ENCODE data around the gene TSPEAR.
"Not testable (repeated sequence)": the region's sequence is repeated elsewhere in the genome, so short reads cannot be mapped to it uniquely, and the experiment has no call there.

The TSPEAR gene

GRCh38 chr21:44614161-44614631 lies 97.2 kb downstream of the TSPEAR start:
- no peak overlapping the region for H3K9ac ChIP-seq (ENCODE audit: low read length)
- no peaks in the 10 kb centered on the region for H3K4me1 ChIP-seq (ENCODE audit: control insufficient read depth, insufficient read depth, low read length)
- no peaks in the 10 kb centered on the region for H3K36me3 ChIP-seq (ENCODE audit: control insufficient read depth, insufficient read depth, low read length)
- H3K27me3 ChIP-seq (ENCODE audit: control insufficient read depth, insufficient read depth, low read length): no peaks in the 10 kb centered on the region
- H3K4me3 ChIP-seq (ENCODE audit: low read length): no peak overlapping the region
- no peak overlapping the region for H3K27ac ChIP-seq (ENCODE audit: low read depth, low read length)

- H3K27me3 ChIP-seq (ENCODE audit: control insufficient read depth, insufficient read depth, low read length): no peaks in the 10 kb centered on the region
These were observed 97.8 kb downstream of the TSPEAR start for GRCh38 chr21:44613386-44614155.

GRCh38 chr21:44612669-44613229 lies 98.6 kb downstream of the TSPEAR start:
- no peaks in the 10 kb centered on the region for H3K27me3 ChIP-seq (ENCODE audit: control insufficient read depth, insufficient read depth, low read length)
- no peaks in the 10 kb centered on the region for H3K36me3 ChIP-seq (ENCODE audit: control insufficient read depth, insufficient read depth, low read length)
- no peak overlapping the region for H3K4me3 ChIP-seq (ENCODE audit: low read length)
- no peak overlapping the region for H3K9ac ChIP-seq (ENCODE audit: low read length)
- H3K27ac ChIP-seq (ENCODE audit: low read depth, low read length): no peak overlapping the region
- H3K4me1 ChIP-seq (ENCODE audit: control insufficient read depth, insufficient read depth, low read length): no peaks in the 10 kb centered on the region

More at GRCh38 chr21:44613386-44614155, 97.8 kb downstream of the TSPEAR start:
- H3K9ac ChIP-seq (ENCODE audit: low read length): no peak overlapping the region
- H3K4me1 ChIP-seq (ENCODE audit: control insufficient read depth, insufficient read depth, low read length): no peaks in the 10 kb centered on the region
- H3K36me3 ChIP-seq (ENCODE audit: control insufficient read depth, insufficient read depth, low read length): no peaks in the 10 kb centered on the region
- H3K4me3 ChIP-seq (ENCODE audit: low read length): no peak overlapping the region
- H3K27ac ChIP-seq (ENCODE audit: low read depth, low read length): no peak overlapping the region

GRCh38 chr21:44612029-44612486 lies 99.3 kb downstream of the TSPEAR start, which contains the start of gene KRTAP10-8:
TSS of gene KRTAP10-8 (plus strand) at chr21:44612079. CDS start at chr21:44612101, 22 bp downstream.
- Histone ChIP-seq H3K4me1 (ENCODE audit: control insufficient read depth, insufficient read depth, low read length) (no peaks in the 10 kb centered on the region), H3K9ac (ENCODE audit: low read length) (no peak within 1 kb of the TSS), H3K27ac (ENCODE audit: low read depth, low read length) (no peak within 1 kb of the TSS), H3K36me3 (ENCODE audit: control insufficient read depth, insufficient read depth, low read length) (no peaks in the 10 kb centered on the region), H3K27me3 (ENCODE audit: control insufficient read depth, insufficient read depth, low read length) (no peaks in the 10 kb centered on the region), H3K4me3 (ENCODE audit: low read length) (no peak within 1 kb of the TSS)

GRCh38 chr21:44611551-44611950 lies 99.8 kb downstream of the TSPEAR start:
- H3K4me1 ChIP-seq (ENCODE audit: control insufficient read depth, insufficient read depth, low read length): no peaks in the 10 kb centered on the region

GRCh38 chr21:44610157-44610843 lies 101.1 kb downstream of the TSPEAR start:
- not testable (repeated sequence) for H3K27ac ChIP-seq (ENCODE audit: low read depth, low read length); H3K4me3 ChIP-seq (ENCODE audit: low read length); H3K27me3 ChIP-seq (ENCODE audit: control insufficient read depth, insufficient read depth, low read length); H3K9ac ChIP-seq (ENCODE audit: low read length); H3K4me1 ChIP-seq (ENCODE audit: control insufficient read depth, insufficient read depth, low read length); H3K36me3 ChIP-seq (ENCODE audit: control insufficient read depth, insufficient read depth, low read length)

More at GRCh38 chr21:44611551-44611950, 99.8 kb downstream of the TSPEAR start:
- no peak overlapping the region for H3K4me3 ChIP-seq (ENCODE audit: low read length)
- H3K36me3 ChIP-seq (ENCODE audit: control insufficient read depth, insufficient read depth, low read length): no peaks in the 10 kb centered on the region
- no peak overlapping the region for H3K9ac ChIP-seq (ENCODE audit: low read length)
- no peaks in the 10 kb centered on the region for H3K27me3 ChIP-seq (ENCODE audit: control insufficient read depth, insufficient read depth, low read length)
- no peak overlapping the region for H3K27ac ChIP-seq (ENCODE audit: low read depth, low read length)

- Histone ChIP-seq H3K9ac (ENCODE audit: low read length) (no peak overlapping the region), H3K4me3 (ENCODE audit: low read length) (no peak overlapping the region), H3K4me1 (ENCODE audit: control insufficient read depth, insufficient read depth, low read length) (no peaks in the 10 kb centered on the region), H3K36me3 (ENCODE audit: control insufficient read depth, insufficient read depth, low read length) (no peaks in the 10 kb centered on the region), H3K27ac (ENCODE audit: low read depth, low read length) (no peak overlapping the region), H3K27me3 (ENCODE audit: control insufficient read depth, insufficient read depth, low read length) (no peaks in the 10 kb centered on the region)
These were observed 102.2 kb downstream of the TSPEAR start for GRCh38 chr21:44609193-44609592.

- Histone ChIP-seq H3K4me3 (ENCODE audit: low read length) (no peak overlapping the region), H3K27ac (ENCODE audit: low read depth, low read length) (no peak overlapping the region), H3K36me3 (ENCODE audit: control insufficient read depth, insufficient read depth, low read length) (no peaks in the 10 kb centered on the region), H3K4me1 (ENCODE audit: control insufficient read depth, insufficient read depth, low read length) (no peaks in the 10 kb centered on the region), H3K27me3 (ENCODE audit: control insufficient read depth, insufficient read depth, low read length) (no peaks in the 10 kb centered on the region), H3K9ac (ENCODE audit: low read length) (no peak overlapping the region)
These were observed 104.9 kb downstream of the TSPEAR start for GRCh38 chr21:44606495-44606894.

- Histone ChIP-seq H3K4me1 (ENCODE audit: control insufficient read depth, insufficient read depth, low read length) (no peaks in the 10 kb centered on the region), H3K27me3 (ENCODE audit: control insufficient read depth, insufficient read depth, low read length) (peaks cover 2% of the 10 kb centered on the region), H3K4me3 (ENCODE audit: low read length) (no peak overlapping the region), H3K9ac (ENCODE audit: low read length) (no peak overlapping the region), H3K36me3 (ENCODE audit: control insufficient read depth, insufficient read depth, low read length) (no peaks in the 10 kb centered on the region), H3K27ac (ENCODE audit: low read depth, low read length) (no peak overlapping the region)
These were observed 107.5 kb downstream of the TSPEAR start for GRCh38 chr21:44603911-44604310.

GRCh38 chr21:44603109-44603875 lies 108.1 kb downstream of the TSPEAR start:
- Histone ChIP-seq H3K36me3 (ENCODE audit: control insufficient read depth, insufficient read depth, low read length) (no peaks in the 10 kb centered on the region), H3K27me3 (ENCODE audit: control insufficient read depth, insufficient read depth, low read length) (peaks cover 2% of the 10 kb centered on the region), H3K4me3 (ENCODE audit: low read length) (no peak overlapping the region), H3K4me1 (ENCODE audit: control insufficient read depth, insufficient read depth, low read length) (no peaks in the 10 kb centered on the region), H3K27ac (ENCODE audit: low read depth, low read length) (no peak overlapping the region), H3K9ac (ENCODE audit: low read length) (no peak overlapping the region)

- H3K36me3 ChIP-seq (ENCODE audit: control insufficient read depth, insufficient read depth, low read length): no peaks in the 10 kb centered on the region
- no peak overlapping the region for H3K9ac ChIP-seq (ENCODE audit: low read length)
- H3K4me3 ChIP-seq (ENCODE audit: low read length): no peak overlapping the region
- H3K4me1 ChIP-seq (ENCODE audit: control insufficient read depth, insufficient read depth, low read length): no peaks in the 10 kb centered on the region
- no peak overlapping the region for H3K27ac ChIP-seq (ENCODE audit: low read depth, low read length)
- peaks cover 2% of the 10 kb centered on the region for H3K27me3 ChIP-seq (ENCODE audit: control insufficient read depth, insufficient read depth, low read length)
These were observed 108.9 kb downstream of the TSPEAR start for GRCh38 chr21:44602463-44602850.
